Measurements from ENCODE around the gene ATAD2B. TPM values are rescaled to one million over a fixed set of nuclear protein-coding genes. Genes with fewer than 3 reads are reported as not detected.

ATAD2B gene
- total and polyA plus RNA-seq, 2 donors: 12.1 to 22.5 TPM

GRCh38 chr2:23835423-23835822, 91.5 kb downstream of the ATAD2B start:
- DNase-seq (ENCODE audit: low read depth in 6 of 9, low spot score in 9 of 9): no peak
- Histone ChIP-seq H3K4me1 (ENCODE audit: control insufficient read depth in 2 of 2, insufficient read depth in 2 of 2, low read length in 2 of 2) (no peaks in the 10 kb centered on the region), H3K4me3 (ENCODE audit: low read length in 2 of 2) (no peak overlapping the region), H3K27ac (ENCODE audit: low read depth in 1 of 2, low read length in 1 of 2) (no peak overlapping the region), H3K27me3 (ENCODE audit: control insufficient read depth in 2 of 2, insufficient read depth in 1 of 2, low read length in 1 of 2) (no peaks in the 10 kb centered on the region), H3K36me3 (ENCODE audit: control insufficient read depth in 2 of 2, insufficient read depth in 2 of 2, low read length in 1 of 2) (peaks cover 14 to 21% of the 10 kb centered on the region in 2 donors), H3K9me3 (ENCODE audit: control insufficient read depth in 2 of 2, insufficient read depth in 1 of 2, low read length in 1 of 2) (peaks cover 5 to 16% of the 10 kb centered on the region in 2 donors)
- WGBS: 97% methylated on average over 5 of the region's 5 CpGs

GRCh38 chr2:23828986-23829385, 97.9 kb downstream of the ATAD2B start:
- H3K27ac ChIP-seq (ENCODE audit: low read depth in 1 of 2, low read length in 1 of 2): no peak overlapping the region
- no peaks in the 10 kb centered on the region for H3K9me3 ChIP-seq (ENCODE audit: control insufficient read depth in 2 of 2, insufficient read depth in 1 of 2, low read length in 1 of 2)
- H3K27me3 ChIP-seq (ENCODE audit: control insufficient read depth in 2 of 2, insufficient read depth in 1 of 2, low read length in 1 of 2): no peaks in the 10 kb centered on the region
- no peak overlapping the region for H3K4me3 ChIP-seq (ENCODE audit: low read length in 2 of 2)
- 98% methylated on average over 1 of the region's 1 CpG for WGBS
- H3K36me3 ChIP-seq (ENCODE audit: control insufficient read depth in 2 of 2, insufficient read depth in 2 of 2, low read length in 1 of 2): peaks cover 9% of the 10 kb centered on the region in 2 donors
- DNase-seq (ENCODE audit: low read depth in 6 of 9, low spot score in 9 of 9): no peak
- H3K4me1 ChIP-seq (ENCODE audit: control insufficient read depth in 2 of 2, insufficient read depth in 2 of 2, low read length in 2 of 2): no peaks in the 10 kb centered on the region

- peaks cover 10% of the 10 kb centered on the region in 2 donors for H3K36me3 ChIP-seq (ENCODE audit: control insufficient read depth in 2 of 2, insufficient read depth in 2 of 2, low read length in 1 of 2)
- H3K27me3 ChIP-seq (ENCODE audit: control insufficient read depth in 2 of 2, insufficient read depth in 1 of 2, low read length in 1 of 2): no peaks in the 10 kb centered on the region
- no peak overlapping the region for H3K4me3 ChIP-seq (ENCODE audit: low read length in 2 of 2)
- H3K4me1 ChIP-seq (ENCODE audit: control insufficient read depth in 2 of 2, insufficient read depth in 2 of 2, low read length in 2 of 2): no peaks in the 10 kb centered on the region
- WGBS: 96% methylated on average over 1 of the region's 1 CpG
- DNase-seq (ENCODE audit: low read depth in 6 of 9, low spot score in 9 of 9): no peak
- H3K9me3 ChIP-seq (ENCODE audit: control insufficient read depth in 2 of 2, insufficient read depth in 1 of 2, low read length in 1 of 2): no peaks in the 10 kb centered on the region
- H3K27ac ChIP-seq (ENCODE audit: low read depth in 1 of 2, low read length in 1 of 2): no peak overlapping the region
These were observed 98.5 kb downstream of the ATAD2B start for GRCh38 chr2:23828256-23828980.

GRCh38 chr2:23827287-23827686, 99.6 kb downstream of the ATAD2B start:
- 96% methylated on average over 1 of the region's 1 CpG for WGBS
- no peaks in the 10 kb centered on the region for H3K9me3 ChIP-seq (ENCODE audit: control insufficient read depth in 2 of 2, insufficient read depth in 1 of 2, low read length in 1 of 2)
- DNase-seq (ENCODE audit: low read depth in 6 of 9, low spot score in 9 of 9): no peak
- no peaks in the 10 kb centered on the region for H3K4me1 ChIP-seq (ENCODE audit: control insufficient read depth in 2 of 2, insufficient read depth in 2 of 2, low read length in 2 of 2)
- H3K4me3 ChIP-seq (ENCODE audit: low read length in 2 of 2): no peak overlapping the region
- H3K27me3 ChIP-seq (ENCODE audit: control insufficient read depth in 2 of 2, insufficient read depth in 1 of 2, low read length in 1 of 2): no peaks in the 10 kb centered on the region
- H3K27ac ChIP-seq (ENCODE audit: low read depth in 1 of 2, low read length in 1 of 2): no peak overlapping the region
- peaks cover 15 to 18% of the 10 kb centered on the region in 2 donors for H3K36me3 ChIP-seq (ENCODE audit: control insufficient read depth in 2 of 2, insufficient read depth in 2 of 2, low read length in 1 of 2)

GRCh38 chr2:23826771-23827170, 100.2 kb downstream of the ATAD2B start:
- Histone ChIP-seq H3K36me3 (ENCODE audit: control insufficient read depth in 2 of 2, insufficient read depth in 2 of 2, low read length in 1 of 2) (peaks cover 20 to 23% of the 10 kb centered on the region in 2 donors), H3K27me3 (ENCODE audit: control insufficient read depth in 2 of 2, insufficient read depth in 1 of 2, low read length in 1 of 2) (no peaks in the 10 kb centered on the region), H3K27ac (ENCODE audit: low read depth in 1 of 2, low read length in 1 of 2) (no peak overlapping the region), H3K4me1 (ENCODE audit: control insufficient read depth in 2 of 2, insufficient read depth in 2 of 2, low read length in 2 of 2) (no peaks in the 10 kb centered on the region), H3K9me3 (ENCODE audit: control insufficient read depth in 2 of 2, insufficient read depth in 1 of 2, low read length in 1 of 2) (no peaks in the 10 kb centered on the region), H3K4me3 (ENCODE audit: low read length in 2 of 2) (no peak overlapping the region)
- 96% methylated on average over 3 of the region's 3 CpGs for WGBS
- DNase-seq (ENCODE audit: low read depth in 6 of 9, low spot score in 9 of 9): no peak

GRCh38 chr2:23826040-23826439, 100.9 kb downstream of the ATAD2B start:
- Histone ChIP-seq H3K4me1 (ENCODE audit: control insufficient read depth in 2 of 2, insufficient read depth in 2 of 2, low read length in 2 of 2) (no peaks in the 10 kb centered on the region), H3K4me3 (ENCODE audit: low read length in 2 of 2) (no peak overlapping the region), H3K27ac (ENCODE audit: low read depth in 1 of 2, low read length in 1 of 2) (no peak overlapping the region), H3K9me3 (ENCODE audit: control insufficient read depth in 2 of 2, insufficient read depth in 1 of 2, low read length in 1 of 2) (no peaks in the 10 kb centered on the region), H3K27me3 (ENCODE audit: control insufficient read depth in 2 of 2, insufficient read depth in 1 of 2, low read length in 1 of 2) (no peaks in the 10 kb centered on the region), H3K36me3 (ENCODE audit: control insufficient read depth in 2 of 2, insufficient read depth in 2 of 2, low read length in 1 of 2) (peaks cover 22 to 26% of the 10 kb centered on the region in 2 donors)
- 99% methylated on average over 2 of the region's 2 CpGs for WGBS
- DNase-seq (ENCODE audit: low read depth in 6 of 9, low spot score in 9 of 9): no peak

- Histone ChIP-seq H3K27ac (ENCODE audit: low read depth in 1 of 2, low read length in 1 of 2) (no peak overlapping the region), H3K4me1 (ENCODE audit: control insufficient read depth in 2 of 2, insufficient read depth in 2 of 2, low read length in 2 of 2) (no peaks in the 10 kb centered on the region), H3K9me3 (ENCODE audit: control insufficient read depth in 2 of 2, insufficient read depth in 1 of 2, low read length in 1 of 2) (no peaks in the 10 kb centered on the region), H3K27me3 (ENCODE audit: control insufficient read depth in 2 of 2, insufficient read depth in 1 of 2, low read length in 1 of 2) (no peaks in the 10 kb centered on the region), H3K36me3 (ENCODE audit: control insufficient read depth in 2 of 2, insufficient read depth in 2 of 2, low read length in 1 of 2) (peaks cover 22 to 26% of the 10 kb centered on the region in 2 donors), H3K4me3 (ENCODE audit: low read length in 2 of 2) (no peak overlapping the region)
- WGBS: 56% methylated on average over 2 of the region's 2 CpGs
- DNase-seq (ENCODE audit: low read depth in 6 of 9, low spot score in 9 of 9): peak; percentile 11 to 72 (median 40)
These were observed 102.1 kb downstream of the ATAD2B start for GRCh38 chr2:23824777-23825212.

GRCh38 chr2:23823863-23824262, 103.1 kb downstream of the ATAD2B start:
- no peak overlapping the region for H3K4me3 ChIP-seq (ENCODE audit: low read length in 2 of 2)
- no peaks in the 10 kb centered on the region for H3K27me3 ChIP-seq (ENCODE audit: control insufficient read depth in 2 of 2, insufficient read depth in 1 of 2, low read length in 1 of 2)
- no peaks in the 10 kb centered on the region for H3K4me1 ChIP-seq (ENCODE audit: control insufficient read depth in 2 of 2, insufficient read depth in 2 of 2, low read length in 2 of 2)
- 72% methylated on average over 4 of the region's 4 CpGs for WGBS
- no peak for DNase-seq (ENCODE audit: low read depth in 6 of 9, low spot score in 9 of 9)
- H3K9me3 ChIP-seq (ENCODE audit: control insufficient read depth in 2 of 2, insufficient read depth in 1 of 2, low read length in 1 of 2): no peaks in the 10 kb centered on the region
- H3K27ac ChIP-seq (ENCODE audit: low read depth in 1 of 2, low read length in 1 of 2): no peak overlapping the region
- H3K36me3 ChIP-seq (ENCODE audit: control insufficient read depth in 2 of 2, insufficient read depth in 2 of 2, low read length in 1 of 2): peaks cover 19 to 26% of the 10 kb centered on the region in 2 donors

GRCh38 chr2:23814963-23815362, 112.0 kb downstream of the ATAD2B start:
- Histone ChIP-seq H3K9me3 (ENCODE audit: control insufficient read depth in 2 of 2, insufficient read depth in 1 of 2, low read length in 1 of 2) (no peaks in the 10 kb centered on the region), H3K27ac (ENCODE audit: low read depth in 1 of 2, low read length in 1 of 2) (no peak overlapping the region), H3K27me3 (ENCODE audit: control insufficient read depth in 2 of 2, insufficient read depth in 1 of 2, low read length in 1 of 2) (no peaks in the 10 kb centered on the region), H3K4me1 (ENCODE audit: control insufficient read depth in 2 of 2, insufficient read depth in 2 of 2, low read length in 2 of 2) (no peaks in the 10 kb centered on the region), H3K4me3 (ENCODE audit: low read length in 2 of 2) (no peak overlapping the region), H3K36me3 (ENCODE audit: control insufficient read depth in 2 of 2, insufficient read depth in 2 of 2, low read length in 1 of 2) (peaks cover 3 to 17% of the 10 kb centered on the region in 2 donors)
- no peak for DNase-seq (ENCODE audit: low read depth in 6 of 9, low spot score in 9 of 9)
- WGBS: 100% methylated on average over 2 of the region's 2 CpGs

Measured in thymus (tissue), 11 donors.